Astrocyte of the cerebellum (primary cell): ENCODE results near the gene PDZD2.

Source experiments
- DNase-seq: peaks from one replicate; pipeline ENCODE4 v3.0.0-alpha.2; 2011; ENCODE audit warnings: low read depth
- H3K4me3 ChIP-seq: 2 replicates; pipeline ENCODE4 v1.5.1; 2011; ENCODE audit warnings: mild to moderate bottlenecking, low read depth, low read length, moderate library complexity
- CTCF ChIP-seq: IDR thresholded peaks from 2 replicates; pipeline ENCODE4 v1.5.1; 2012; ENCODE audit warnings: low read length, low read depth, moderate library complexity, mild to moderate bottlenecking; ENCODE audit errors: missing control alignments
- in situ Hi-C: cut with HindIII; loops from 2 replicates; pipeline ENCODE4 v1.10.0; 2017; ENCODE audit warnings: low sequenced_read_pairs

Gene PDZD2

GRCh38 chr5:32131604-32132003 lies 492.7 kb downstream of the PDZD2 start:
- no peak for TF ChIP-seq CTCF
- in situ Hi-C loops, result no loop called here
- no peak for DNase-seq
- H3K4me3 ChIP-seq, result no peak overlapping the region

GRCh38 chr5:32132757-32133156 lies 493.8 kb downstream of the PDZD2 start:
- in situ Hi-C loops, result no loop called here
- H3K4me3 ChIP-seq, result no peak overlapping the region
- DNase-seq, result no peak
- no peak for TF ChIP-seq CTCF

- no peak for DNase-seq
- no peak overlapping the region for H3K4me3 ChIP-seq
- TF ChIP-seq CTCF, result no peak
- in situ Hi-C loops, result no loop called here
Measured at GRCh38 chr5:32135086-32135485, 496.2 kb downstream of the PDZD2 start.

- no peak for DNase-seq
- no peak overlapping the region for H3K4me3 ChIP-seq
- in situ Hi-C loops, result no loop called here
- no peak for TF ChIP-seq CTCF
Measured at GRCh38 chr5:32136342-32136741, 497.4 kb downstream of the PDZD2 start.

GRCh38 chr5:32138839-32139493 lies 500.0 kb downstream of the PDZD2 start:
- no peak for DNase-seq
- TF ChIP-seq CTCF, result no peak
- no peak overlapping the region for H3K4me3 ChIP-seq
- in situ Hi-C loops, result no loop called here

- no peak for TF ChIP-seq CTCF
- no peak for DNase-seq
- no peak overlapping the region for H3K4me3 ChIP-seq
- in situ Hi-C loops, result no loop called here
Measured at GRCh38 chr5:32143617-32144377, 504.9 kb downstream of the PDZD2 start.
